ENCODE data around the gene SHLD1.

The SHLD1 gene

DNA sequence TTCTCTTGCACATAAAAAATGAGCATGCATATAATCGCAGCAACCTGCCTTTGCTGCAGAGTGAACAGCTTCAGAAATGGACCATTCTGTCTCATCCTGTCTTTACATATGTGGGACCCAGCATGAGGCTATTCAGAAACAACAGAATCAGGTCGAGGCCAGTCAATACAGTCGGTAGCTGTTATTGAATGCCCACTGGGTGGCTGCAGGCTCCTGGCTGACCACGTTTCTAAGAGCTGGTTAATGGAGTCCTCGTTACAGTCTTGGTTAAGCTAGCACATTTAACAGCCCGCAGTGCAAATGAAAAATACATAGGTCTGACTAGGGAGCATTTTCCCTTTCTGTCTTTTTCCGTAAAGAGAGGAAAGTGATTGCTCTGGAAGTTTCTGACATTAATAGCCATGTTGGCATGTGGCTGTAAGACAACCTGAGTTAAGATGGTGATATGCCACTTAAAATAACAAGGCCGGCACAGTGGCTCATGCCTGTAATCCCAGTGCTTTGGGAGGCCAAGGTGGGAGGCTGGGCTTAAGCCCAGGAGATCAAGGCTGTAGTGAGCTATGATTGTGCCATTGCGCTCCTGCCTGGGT, 75.0 kb downstream of the SHLD1 start:
- DNase-seq (ENCODE audit: low spot score): no peak
- no peak for TF ChIP-seq CTCF (IDR thresholded peaks at IDR 0.05; ENCODE audit: extremely low read depth, missing control alignments)

DNA sequence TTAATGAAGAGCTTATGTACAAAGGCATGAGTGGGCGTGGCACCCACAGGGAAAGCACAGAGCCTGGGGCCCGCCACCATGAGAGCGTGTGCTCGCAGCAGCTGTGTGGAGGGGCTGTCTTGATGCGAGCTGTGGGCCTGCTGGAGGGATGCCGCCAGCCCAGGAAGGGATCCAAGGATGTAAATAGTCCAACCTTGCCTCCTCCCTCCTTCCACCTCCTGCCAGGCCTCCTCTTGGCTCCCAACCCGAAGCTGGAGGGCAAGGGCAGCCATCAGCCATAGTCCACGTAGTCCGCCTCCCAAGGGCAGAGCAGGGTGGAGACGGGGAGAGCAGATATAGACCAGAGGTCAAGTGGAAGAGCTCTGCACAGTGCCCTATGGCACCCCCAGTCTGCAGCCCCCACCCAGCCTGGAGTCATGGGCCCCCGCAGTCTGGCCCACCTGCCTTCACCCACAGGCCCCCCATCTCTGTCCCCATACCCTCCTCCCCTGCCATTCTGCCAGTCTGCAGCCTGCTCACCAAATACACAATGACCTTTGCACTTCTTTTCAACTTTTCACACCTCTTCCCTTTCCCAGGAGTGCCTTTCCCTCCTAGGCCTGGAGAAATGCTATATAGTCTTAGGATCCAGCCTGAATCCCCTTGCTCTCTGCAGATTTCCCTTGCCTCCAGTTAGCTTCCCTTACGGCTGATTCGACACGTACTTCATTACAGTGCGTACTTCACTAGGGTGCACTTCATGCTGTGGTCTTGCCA, 77.1 kb downstream of the SHLD1 start:
- no peak for TF ChIP-seq CTCF (IDR thresholded peaks at IDR 0.05; ENCODE audit: extremely low read depth, missing control alignments)
- DNase-seq (ENCODE audit: low spot score): no peak

- no peak for TF ChIP-seq CTCF (IDR thresholded peaks at IDR 0.05; ENCODE audit: extremely low read depth, missing control alignments)
- no peak for DNase-seq (ENCODE audit: low spot score)
Measured at GRCh38 chr20:5827861-5828260, 77.7 kb downstream of the SHLD1 start.

GRCh38 chr20:5829241-5829809, 79.1 kb downstream of the SHLD1 start:
- no peak for DNase-seq (ENCODE audit: low spot score)
- no peak for TF ChIP-seq CTCF (IDR thresholded peaks at IDR 0.05; ENCODE audit: extremely low read depth, missing control alignments)

- no peak for TF ChIP-seq CTCF (IDR thresholded peaks at IDR 0.05; ENCODE audit: extremely low read depth, missing control alignments)
- no peak for DNase-seq (ENCODE audit: low spot score)
Measured at GRCh38 chr20:5831539-5832237, 81.5 kb downstream of the SHLD1 start.

- no peak for DNase-seq (ENCODE audit: low spot score)
- no peak for TF ChIP-seq CTCF (IDR thresholded peaks at IDR 0.05; ENCODE audit: extremely low read depth, missing control alignments)
Measured at GRCh38 chr20:5833309-5833941, 83.2 kb downstream of the SHLD1 start.

Data from GM20000 (cell line).